GM21390 (cell line): ENCODE measurements around the gene SORCS2.

ENCODE experiments used
- ATAC-seq: cut with Tn5 transposase; IDR thresholded peaks from one replicate; pipeline ENCODE4 v1.9.1; 2021; ENCODE audit not compliant: unreplicated experiment

SORCS2 gene

GRCh38 chr4:7217474-7218321, 25.4 kb downstream of the SORCS2 start:
- no peak for ATAC-seq

DNA sequence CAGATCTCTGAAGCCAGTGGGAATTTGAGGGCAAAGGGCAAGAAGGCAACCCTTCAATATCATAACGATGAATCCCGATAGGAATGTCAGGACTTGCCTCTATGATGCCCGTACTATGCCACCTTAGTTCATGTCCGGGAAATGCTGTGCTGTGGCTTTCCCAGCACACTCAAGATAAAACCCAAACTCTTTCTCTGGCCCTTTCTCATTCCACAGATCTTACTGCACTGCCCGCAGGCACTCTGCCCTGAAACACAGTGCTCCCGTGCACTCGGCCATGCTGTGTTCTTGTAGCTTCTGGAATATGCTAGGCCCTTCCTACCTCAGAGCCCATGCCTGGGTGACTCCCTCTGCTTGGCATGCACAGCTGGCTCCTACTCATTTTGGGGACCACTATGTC, 26.3 kb downstream of the SORCS2 start:
- no peak for ATAC-seq

GRCh38 chr4:7222521-7222920, 30.2 kb downstream of the SORCS2 start:
- ATAC-seq, result no peak

DNA sequence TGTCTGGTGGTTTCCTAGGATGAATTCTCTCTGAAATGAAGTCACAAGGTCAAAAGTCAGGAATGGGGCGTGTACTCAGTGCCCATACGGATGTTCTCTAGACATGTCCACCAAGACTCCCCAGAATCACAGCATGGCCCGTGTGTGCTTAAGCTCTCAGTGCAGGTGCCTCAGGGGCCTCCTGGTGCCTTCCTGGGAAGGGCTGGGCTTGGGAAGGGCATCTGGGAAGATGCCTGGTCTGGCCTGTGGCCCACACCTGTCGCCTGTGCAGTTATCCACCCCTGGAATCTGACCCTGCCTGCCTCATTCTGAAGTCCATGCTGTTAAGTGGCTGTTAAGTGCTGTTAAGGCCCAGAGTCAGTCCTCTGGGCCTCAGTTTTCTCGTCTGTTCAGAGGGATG, 31.2 kb downstream of the SORCS2 start:
- ATAC-seq, result no peak

- ATAC-seq, result no peak
Observed at GRCh38 chr4:7224001-7224400, 31.7 kb downstream of the SORCS2 start.

- ATAC-seq, result no peak
Observed at GRCh38 chr4:7224878-7225533, 32.7 kb downstream of the SORCS2 start.

- ATAC-seq, result no peak
Observed at GRCh38 chr4:7226439-7226838, 34.1 kb downstream of the SORCS2 start.

DNA sequence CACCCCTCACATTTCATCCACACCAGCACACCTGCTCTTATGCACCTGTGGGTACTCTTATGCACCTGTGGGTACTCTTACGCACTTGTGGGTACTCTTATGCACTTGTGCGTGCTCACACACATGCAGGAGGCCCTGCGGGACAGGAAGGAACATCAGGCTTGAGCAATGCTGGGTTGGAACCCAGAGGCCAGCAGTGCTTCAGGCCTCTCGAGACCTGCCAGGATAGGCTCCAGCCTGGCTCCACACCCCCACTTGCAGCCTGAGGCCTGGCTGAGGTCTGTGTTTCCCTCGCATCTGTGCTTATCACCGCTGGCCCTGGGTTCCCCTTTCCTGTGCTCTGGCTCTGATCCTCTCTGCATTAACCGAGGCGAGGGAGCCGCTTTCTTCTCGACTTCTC, 34.7 kb downstream of the SORCS2 start:
- ATAC-seq, result no peak

DNA sequence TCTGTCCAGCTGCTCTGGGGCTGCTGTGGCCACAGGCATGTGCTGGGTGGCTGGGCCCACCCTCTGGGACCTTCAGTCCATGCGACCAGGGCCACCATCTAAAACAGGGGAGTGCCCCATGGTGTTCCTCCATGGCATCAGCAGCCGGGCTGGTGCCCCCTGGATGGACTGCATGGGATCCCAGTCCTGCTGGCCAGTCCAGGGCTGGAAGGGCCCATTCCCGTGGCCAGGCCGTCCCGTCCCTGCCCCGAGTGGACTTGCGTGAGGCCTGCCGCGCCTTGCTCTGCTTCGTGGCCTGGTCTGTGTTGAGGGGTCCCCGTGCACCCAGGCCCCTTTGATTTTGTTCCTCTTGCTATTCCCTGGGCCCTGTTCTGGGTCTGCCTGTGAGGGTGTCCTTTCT, 36.4 kb downstream of the SORCS2 start:
- no peak for ATAC-seq

GRCh38 chr4:7232061-7232650, 39.8 kb downstream of the SORCS2 start:
- ATAC-seq, result no peak

GRCh38 chr4:7233006-7233580, 40.8 kb downstream of the SORCS2 start:
- ATAC-seq, result no peak

- no peak for ATAC-seq
Observed at GRCh38 chr4:7233601-7234000, 41.3 kb downstream of the SORCS2 start.

DNA sequence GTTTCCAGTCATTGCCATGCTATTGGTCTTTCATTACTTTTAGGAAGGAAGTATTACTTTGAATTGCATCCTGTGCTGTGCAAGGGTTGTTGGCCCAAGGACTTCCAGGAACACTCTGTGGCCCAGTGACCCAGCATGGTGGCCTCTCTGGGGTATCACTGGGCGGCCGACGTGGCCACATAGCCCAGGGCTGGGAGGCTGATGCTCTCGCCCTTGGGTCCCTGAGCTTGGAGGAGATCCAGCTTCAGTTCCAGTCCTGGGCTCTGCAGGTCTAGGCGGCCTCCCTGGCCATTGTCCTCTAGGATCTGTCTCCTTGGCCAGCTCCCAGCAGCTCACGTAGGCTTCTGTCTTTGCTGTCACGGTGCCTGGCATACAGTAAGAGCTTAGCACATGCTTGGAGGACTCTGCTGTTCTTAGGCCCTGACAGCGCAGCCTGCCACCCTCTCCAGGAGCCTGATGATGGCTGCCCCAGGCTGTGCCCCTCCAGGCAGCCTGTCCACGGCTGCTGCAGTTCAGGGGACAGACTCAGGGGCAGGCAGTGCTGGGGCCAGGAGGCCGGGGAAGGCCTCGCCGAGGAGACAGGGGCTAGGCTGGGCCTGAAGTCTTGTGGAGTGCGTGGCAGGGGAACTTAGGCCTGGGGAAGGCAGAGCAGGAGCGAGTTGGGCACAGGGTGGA, 42.2 kb downstream of the SORCS2 start:
- ATAC-seq, result no peak

DNA sequence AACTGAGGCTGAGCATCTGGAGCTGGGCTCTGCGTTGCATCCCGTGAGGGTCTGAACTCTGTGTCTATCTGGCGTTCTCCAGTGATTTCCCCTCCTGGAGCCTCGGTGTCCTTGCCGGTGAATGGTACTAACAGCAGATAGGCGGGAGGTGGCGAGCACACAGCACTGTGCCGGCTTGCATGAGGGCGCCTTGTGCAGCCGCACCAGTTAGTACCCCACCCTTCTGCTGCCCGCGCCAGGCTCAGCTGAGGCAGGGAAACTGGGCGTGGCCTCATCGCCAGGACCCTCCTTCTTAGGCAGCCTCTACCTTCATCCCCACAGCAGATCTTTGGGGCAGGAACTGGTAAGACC, 42.7 kb downstream of the SORCS2 start:
- ATAC-seq, result no peak

GRCh38 chr4:7236847-7237246, 44.5 kb downstream of the SORCS2 start:
- ATAC-seq, result no peak

DNA sequence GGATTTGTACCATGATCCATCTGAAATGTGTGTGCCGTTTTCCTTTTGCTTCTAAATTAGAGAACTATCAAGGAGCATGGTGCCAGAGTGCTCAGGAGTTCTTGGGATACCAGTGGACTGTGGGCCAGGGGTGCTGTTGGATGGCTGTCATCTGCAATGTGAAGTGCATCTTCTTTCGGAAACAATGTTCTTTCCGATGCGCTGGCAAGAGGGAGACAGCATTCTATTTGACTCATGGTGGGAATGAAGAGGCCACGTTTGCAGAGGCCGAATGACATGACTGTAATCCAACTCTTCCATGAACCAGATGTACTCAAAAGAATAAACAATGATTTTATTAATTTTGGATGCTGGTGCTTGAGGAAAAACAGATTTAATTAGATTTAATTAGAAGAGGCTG, 45.5 kb downstream of the SORCS2 start:
- no peak for ATAC-seq

DNA sequence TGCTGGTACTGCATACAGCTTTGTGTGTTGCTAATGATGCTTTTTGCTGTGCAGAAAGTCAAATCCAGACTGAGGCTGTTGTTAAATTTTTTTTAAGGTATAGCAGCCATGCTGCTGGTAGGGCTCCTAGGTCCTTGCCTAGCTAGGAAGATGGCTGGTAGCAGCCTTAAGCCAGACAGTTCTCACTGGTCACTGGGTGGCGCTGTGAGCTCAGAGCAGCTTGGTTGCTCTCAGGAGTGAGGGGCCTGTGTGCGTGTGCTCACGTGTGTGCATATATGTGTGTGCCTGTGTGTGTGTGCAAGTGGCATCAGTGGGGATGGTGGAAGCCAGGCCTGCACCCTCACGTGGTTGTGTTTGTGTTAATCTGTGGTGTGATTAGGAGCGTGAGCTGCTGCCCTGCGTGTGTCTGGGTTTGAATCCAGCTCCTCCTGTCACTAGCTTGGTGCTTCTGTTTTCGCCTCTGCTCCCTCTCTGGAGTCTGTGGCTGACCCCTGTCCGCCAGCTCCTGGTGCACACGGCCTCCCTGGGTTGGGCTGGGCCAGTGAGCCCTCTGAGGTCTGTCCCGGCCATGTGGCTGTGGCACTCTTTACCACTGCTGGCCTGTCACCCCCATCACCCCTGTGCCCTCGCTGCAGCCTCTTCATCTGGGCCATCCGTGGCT, 46.1 kb downstream of the SORCS2 start:
- no peak for ATAC-seq

DNA sequence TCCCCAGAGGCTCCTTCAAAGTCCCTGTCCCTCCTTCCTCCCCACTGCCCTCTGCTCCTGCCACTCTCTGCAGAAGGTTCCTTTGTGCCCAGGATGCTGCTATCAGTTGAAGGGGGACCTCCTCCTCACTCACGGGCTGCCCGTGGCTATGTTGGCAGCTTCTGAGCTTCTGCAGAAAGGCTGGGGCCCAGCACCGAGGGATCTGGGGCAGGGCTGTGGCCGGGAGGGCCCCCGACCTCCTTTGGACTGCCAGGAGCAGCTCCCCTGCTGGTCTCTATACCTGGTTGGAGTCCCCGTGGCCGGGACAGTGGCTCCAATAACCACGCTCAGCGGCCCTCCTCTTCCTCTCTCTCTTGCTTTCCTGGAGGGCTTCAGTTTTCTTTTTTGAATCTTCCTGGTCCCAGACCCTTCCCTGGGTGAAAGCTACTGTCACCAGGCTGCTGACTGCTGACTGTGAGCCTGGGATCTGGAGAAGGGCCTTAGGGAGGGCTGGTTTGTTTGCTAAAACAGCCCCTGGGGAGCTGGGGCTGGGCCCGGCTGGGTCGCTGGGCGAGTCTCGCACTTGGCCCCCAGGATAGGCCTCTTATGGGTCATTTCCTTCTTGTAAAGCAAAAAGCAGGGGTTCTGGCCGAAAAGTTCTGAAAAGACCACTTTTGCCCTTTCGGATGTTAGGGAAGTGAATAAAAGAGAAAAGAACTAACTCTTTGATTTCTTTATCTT, 46.9 kb downstream of the SORCS2 start:
- no peak for ATAC-seq

GRCh38 chr4:7239844-7240243, 47.5 kb downstream of the SORCS2 start:
- no peak for ATAC-seq

GRCh38 chr4:7240306-7240705, 48.0 kb downstream of the SORCS2 start:
- ATAC-seq, result no peak
